ENCODE data around the gene APRT.

Gene APRT

DNA sequence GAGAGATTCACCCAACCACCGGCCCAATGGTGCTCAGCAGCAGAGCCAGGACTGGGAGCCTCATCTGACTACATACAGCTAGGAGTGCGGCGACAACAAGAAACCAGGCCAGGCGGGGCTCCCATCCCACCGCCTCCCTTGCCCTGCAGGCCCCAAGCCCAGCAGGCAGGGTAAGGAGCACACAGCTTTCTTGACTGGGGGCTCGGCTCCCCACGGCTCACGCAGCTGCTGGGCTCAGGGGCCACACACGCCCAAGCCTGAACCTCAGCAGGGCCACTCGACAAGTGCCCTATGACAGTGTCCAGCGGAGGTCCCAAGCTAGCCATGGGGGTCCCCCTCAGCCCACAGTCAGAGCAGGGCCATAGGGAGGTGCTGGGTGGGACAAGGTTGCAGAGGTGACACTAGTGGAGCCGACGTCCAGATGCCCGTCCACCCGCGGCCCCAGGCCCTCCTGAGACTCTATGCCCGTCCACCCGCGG is 40.4 kb downstream of the APRT start:
- DNase-seq (ENCODE audit: low read depth) = no peak
- no peak overlapping the region for H3K4me3 ChIP-seq (ENCODE audit: low read depth, low read length)
- TF ChIP-seq, protein P1, sequence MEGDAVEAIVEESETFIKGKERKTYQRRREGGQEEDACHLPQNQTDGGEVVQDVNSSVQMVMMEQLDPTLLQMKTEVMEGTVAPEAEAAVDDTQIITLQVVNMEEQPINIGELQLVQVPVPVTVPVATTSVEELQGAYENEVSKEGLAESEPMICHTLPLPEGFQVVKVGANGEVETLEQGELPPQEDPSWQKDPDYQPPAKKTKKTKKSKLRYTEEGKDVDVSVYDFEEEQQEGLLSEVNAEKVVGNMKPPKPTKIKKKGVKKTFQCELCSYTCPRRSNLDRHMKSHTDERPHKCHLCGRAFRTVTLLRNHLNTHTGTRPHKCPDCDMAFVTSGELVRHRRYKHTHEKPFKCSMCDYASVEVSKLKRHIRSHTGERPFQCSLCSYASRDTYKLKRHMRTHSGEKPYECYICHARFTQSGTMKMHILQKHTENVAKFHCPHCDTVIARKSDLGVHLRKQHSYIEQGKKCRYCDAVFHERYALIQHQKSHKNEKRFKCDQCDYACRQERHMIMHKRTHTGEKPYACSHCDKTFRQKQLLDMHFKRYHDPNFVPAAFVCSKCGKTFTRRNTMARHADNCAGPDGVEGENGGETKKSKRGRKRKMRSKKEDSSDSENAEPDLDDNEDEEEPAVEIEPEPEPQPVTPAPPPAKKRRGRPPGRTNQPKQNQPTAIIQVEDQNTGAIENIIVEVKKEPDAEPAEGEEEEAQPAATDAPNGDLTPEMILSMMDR (IDR thresholded peaks at IDR 0.05; ENCODE audit: insufficient read depth, low read depth, low read length, missing control alignments) = no peak

DNA sequence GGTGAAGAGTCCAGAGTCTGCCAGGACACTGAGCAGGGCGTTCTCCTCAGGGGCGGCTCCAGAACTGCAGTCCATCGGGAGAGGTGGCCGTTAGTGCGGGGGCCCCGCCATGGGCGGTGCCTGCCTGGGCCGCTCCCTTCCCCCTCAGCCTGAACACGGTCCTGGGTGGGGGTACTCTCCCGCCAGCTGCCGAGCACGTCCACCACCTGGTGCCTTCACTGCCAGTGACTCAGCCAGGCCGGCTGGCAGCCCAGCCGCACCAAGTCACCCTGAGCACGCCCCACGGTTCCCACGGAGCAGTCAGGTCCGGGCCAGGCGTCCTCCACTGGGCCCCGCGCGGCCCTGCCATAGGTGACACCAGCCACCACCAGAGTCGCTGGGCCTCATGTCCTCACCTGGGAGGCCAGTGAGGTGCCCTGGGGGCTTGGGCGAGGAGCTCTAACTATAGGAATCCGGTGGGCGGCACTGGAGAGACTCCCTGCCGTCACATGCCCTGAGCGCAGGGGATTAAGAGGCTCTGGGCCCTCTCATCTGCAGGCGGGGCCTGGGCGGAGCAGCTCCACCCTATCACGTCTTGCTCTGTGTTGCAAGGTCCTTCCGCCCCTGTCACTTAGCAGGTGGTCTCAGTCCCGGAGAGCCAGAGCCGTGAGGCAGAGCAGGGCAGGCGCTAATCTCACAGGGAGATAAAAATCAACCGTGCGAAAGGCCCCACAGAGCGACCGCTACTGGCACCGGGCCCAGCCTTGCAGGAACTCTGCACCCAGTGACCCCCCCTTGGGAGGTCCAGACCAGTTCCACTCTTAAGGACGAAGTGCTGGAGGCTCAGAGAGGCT is 41.1 kb downstream of the APRT start:
- TF ChIP-seq, protein P1 (IDR thresholded peaks at IDR 0.05; ENCODE audit: insufficient read depth, low read depth, low read length, missing control alignments) = no peak
- no peak overlapping the region for H3K4me3 ChIP-seq (ENCODE audit: low read depth, low read length)
- no peak for DNase-seq (ENCODE audit: low read depth)

DNA sequence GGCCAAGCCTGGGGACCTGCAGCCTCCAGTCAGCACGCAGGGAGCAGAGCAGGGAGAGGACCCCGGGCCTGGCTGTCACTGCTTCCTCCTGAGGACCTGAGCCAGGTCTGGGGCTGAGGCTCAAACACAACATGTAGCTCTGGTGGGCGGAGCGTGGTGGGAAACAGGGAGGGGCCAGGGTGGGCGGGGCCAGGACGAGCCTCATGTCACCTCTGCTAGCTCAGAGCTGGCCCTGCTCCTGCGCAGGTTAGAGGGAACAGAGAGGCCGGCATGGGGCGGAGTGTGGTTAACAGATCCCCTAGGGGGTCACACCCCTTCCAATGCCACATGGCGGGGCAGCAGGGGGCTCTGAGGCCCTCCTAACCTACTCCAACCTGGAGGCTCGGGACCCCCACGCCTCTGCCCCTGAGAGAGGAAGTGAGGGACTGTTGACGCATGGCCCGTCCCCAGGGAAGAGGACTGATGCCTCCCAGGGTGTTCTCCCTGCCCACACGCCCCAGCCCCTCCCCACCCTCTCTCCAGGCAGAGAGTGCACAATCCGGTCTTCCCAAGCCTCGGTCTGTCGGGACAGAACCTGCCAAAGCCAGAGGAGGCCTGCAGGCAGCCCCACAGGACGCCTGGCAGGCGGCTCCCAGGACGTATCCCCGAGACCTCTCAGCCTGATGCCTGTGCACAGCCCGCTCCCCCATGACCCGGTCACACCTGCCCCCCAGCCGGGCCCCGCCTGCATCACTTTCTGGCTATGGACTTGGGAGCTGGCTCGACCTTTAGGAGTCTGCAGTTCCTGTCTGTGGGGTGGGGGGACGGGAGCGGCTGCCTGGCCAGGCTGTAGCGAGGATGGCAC is 41.9 kb downstream of the APRT start:
- TF ChIP-seq, protein P1 (IDR thresholded peaks at IDR 0.05; ENCODE audit: insufficient read depth, low read depth, low read length, missing control alignments) = no peak
- peak; percentile 73 for DNase-seq (ENCODE audit: low read depth)
- no peak overlapping the region for H3K4me3 ChIP-seq (ENCODE audit: low read depth, low read length)

DNA sequence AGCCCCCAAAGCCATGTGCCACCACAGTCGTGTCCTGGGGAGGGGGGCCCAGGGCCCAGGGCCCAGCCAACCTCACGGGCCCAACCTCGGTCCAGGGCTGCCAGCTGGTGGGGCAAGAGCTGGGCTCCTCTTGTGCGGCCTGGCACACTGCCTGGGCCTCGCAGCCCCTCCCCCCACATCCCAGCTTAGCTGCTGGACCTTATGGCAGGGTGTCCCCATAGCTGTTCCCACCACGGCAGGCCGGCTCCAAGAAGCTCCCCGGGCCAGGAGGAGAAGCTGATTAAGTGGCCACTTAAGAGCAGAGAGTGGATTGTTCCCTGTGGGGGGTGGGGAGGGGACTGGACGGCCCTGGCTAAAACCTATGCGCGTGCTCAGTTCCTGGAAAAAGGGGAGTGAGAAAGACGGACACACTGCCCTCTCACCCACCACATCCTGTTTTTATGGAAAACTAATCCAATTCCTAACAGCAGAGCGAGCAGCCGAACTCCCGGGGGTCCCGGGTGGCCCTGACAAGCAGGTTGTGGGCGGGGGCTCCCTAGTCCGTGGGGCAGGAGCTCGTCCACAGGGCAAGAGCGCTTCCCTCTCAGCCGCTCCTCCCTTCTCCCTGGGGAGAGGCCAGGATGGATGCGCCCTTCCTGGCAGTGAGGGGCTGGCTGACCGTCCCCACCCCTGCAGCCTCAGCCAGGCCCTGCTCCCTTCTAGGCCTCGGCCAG is 43.5 kb downstream of the APRT start:
- no peak overlapping the region for H3K4me3 ChIP-seq (ENCODE audit: low read depth, low read length)
- TF ChIP-seq, protein P1 (IDR thresholded peaks at IDR 0.05; ENCODE audit: insufficient read depth, low read depth, low read length, missing control alignments) = no peak
- no peak for DNase-seq (ENCODE audit: low read depth)

DNA sequence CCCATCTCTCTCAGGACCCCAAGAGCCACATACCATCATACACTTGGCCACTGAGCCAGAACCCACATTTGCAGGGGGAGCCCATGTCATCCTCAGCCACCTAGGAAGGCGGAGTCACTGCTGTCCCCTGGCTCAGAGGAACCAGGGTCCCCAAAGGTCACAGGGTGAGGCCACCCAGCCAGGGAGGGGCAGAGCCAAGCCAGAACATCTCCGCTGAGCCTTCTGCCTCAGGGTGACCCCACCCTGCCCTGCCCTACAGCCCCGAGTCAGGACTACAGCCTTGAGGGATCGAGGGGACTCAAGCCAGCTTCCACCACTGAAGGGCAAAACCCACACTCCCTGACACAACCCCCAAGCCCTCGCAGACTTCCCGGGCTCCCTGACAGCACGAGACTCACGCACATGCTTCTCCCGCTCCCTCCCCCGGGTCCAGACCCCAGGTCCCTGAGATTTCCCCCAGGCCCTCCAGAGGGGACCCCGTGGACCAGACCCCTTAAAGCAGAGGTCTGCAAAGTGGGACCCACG is 44.1 kb downstream of the APRT start:
- TF ChIP-seq, protein P1 (IDR thresholded peaks at IDR 0.05; ENCODE audit: insufficient read depth, low read depth, low read length, missing control alignments) = no peak

DNA sequence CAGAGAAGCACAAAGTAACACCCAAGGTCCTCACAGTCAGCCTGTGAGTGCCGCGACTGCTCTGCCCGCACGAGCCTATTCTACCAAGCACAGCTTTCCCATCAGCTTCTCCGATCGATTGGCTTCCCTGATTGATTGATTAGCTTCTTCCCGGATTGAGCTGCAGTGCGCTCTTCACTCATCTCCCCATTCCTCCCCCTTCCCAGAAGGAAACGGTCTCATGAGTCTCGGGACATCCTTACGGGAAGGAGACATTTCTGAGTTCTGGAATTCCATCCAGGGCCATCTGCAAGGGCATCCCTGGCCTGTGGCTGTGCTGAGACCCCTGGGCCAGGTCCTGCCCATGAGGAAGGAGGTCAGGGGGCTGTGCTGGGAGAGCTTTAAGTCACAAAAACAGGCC is 44.8 kb downstream of the APRT start:
- no peak for DNase-seq (ENCODE audit: low read depth)
- no peak overlapping the region for H3K4me3 ChIP-seq (ENCODE audit: low read depth, low read length)
- TF ChIP-seq, protein P1 (IDR thresholded peaks at IDR 0.05; ENCODE audit: insufficient read depth, low read depth, low read length, missing control alignments) = no peak

More for the DNA sequence above, 44.1 kb downstream of the APRT start:
- DNase-seq (ENCODE audit: low read depth) = no peak
- H3K4me3 ChIP-seq (ENCODE audit: low read depth, low read length) = no peak overlapping the region

Measured in GM12865 (cell line).